HUDEP-2 (cell line): ENCODE results near the gene C20orf204.
A peak's percentile ranks its signal among the peaks of the same experiment; 100 is the strongest.

Source experiments
- DNase-seq, 76 experiments: peaks; one replicate each; lab custom pipeline; 2025; ENCODE audit not compliant: unreplicated experiment in 76 of 76; lab: John Stamatoyannopoulos, UW

C20orf204 gene

GRCh38 chr20:64053841-64054661 lies 18.1 kb downstream of the C20orf204 start:
- DNase-seq = peak in 19 of 76 experiments; percentile 9 to 52 (median 23)

- DNase-seq = no peak
These were observed 19.5 kb downstream of the C20orf204 start for GRCh38 chr20:64055396-64055892.

- DNase-seq = peak in 8 of 76 experiments; percentile 31 to 58 (median 50)
These were observed 20.1 kb downstream of the C20orf204 start for GRCh38 chr20:64055893-64056638.

- DNase-seq = no peak
These were observed 20.6 kb downstream of the C20orf204 start for GRCh38 chr20:64056639-64056888.

GRCh38 chr20:64056889-64057627 lies 21.1 kb downstream of the C20orf204 start:
- no peak for DNase-seq

GRCh38 chr20:64057628-64058498 lies 21.9 kb downstream of the C20orf204 start:
- DNase-seq = peak in 48 of 76 experiments; percentile 7 to 74 (median 46)

- DNase-seq = no peak
These were observed 22.6 kb downstream of the C20orf204 start for GRCh38 chr20:64058536-64058935.

GRCh38 chr20:64062276-64062595 lies 26.3 kb downstream of the C20orf204 start:
- DNase-seq = no peak

GRCh38 chr20:64062596-64063388 lies 26.8 kb downstream of the C20orf204 start, which contains the start of gene TCEA2:
Gene TCEA2 (plus strand): TSS chr20:64063198. CDS start chr20:64063313, 115 bp downstream.
- DNase-seq = peak in 73 of 76 experiments; percentile 30 to 95 (median 84)

GRCh38 chr20:64063389-64064144 lies 27.6 kb downstream of the C20orf204 start:
- no peak for DNase-seq

- DNase-seq = peak in 60 of 76 experiments; percentile 8 to 72 (median 45)
These were observed 28.2 kb downstream of the C20orf204 start for GRCh38 chr20:64064145-64064698.

- DNase-seq = no peak
These were observed 29.3 kb downstream of the C20orf204 start for GRCh38 chr20:64065062-64065973.

- peak in 8 of 76 experiments; percentile 19 to 40 (median 28) for DNase-seq
These were observed 30.0 kb downstream of the C20orf204 start for GRCh38 chr20:64065974-64066343.

GRCh38 chr20:64067005-64067632 lies 31.1 kb downstream of the C20orf204 start:
- no peak for DNase-seq

GRCh38 chr20:64067733-64068307 lies 31.8 kb downstream of the C20orf204 start:
- DNase-seq = no peak

GRCh38 chr20:64068386-64069208 lies 32.6 kb downstream of the C20orf204 start:
- DNase-seq = peak in 51 of 76 experiments; percentile 7 to 71 (median 40)
